Upper lobe of right lung (tissue), 1 donor: ENCODE measurements around the gene EED. TPM values are rescaled to one million over a fixed set of nuclear protein-coding genes. Genes with fewer than 3 reads are reported as not detected.

Source experiments
- ATAC-seq: fragments of 200-7000 bp; cut with Tn5 transposase; one replicate; pipeline ENCODE4 v1.9.1; 2020; ENCODE audit warnings: mild to moderate bottlenecking, moderate library complexity
- DNase-seq: peaks from one replicate; pipeline ENCODE4 v3.0.0-alpha.2; 2020
- H3K27ac ChIP-seq: fragments of 200-600 bp; one replicate; pipeline ENCODE4 v1.8.0; 2022
- H3K27me3 ChIP-seq: fragments of 200-600 bp; one replicate; pipeline ENCODE4 v1.8.0; 2022; ENCODE audit warnings: mild to moderate bottlenecking
- H3K36me3 ChIP-seq: fragments of 200-600 bp; one replicate; pipeline ENCODE4 v1.8.0; 2022
- H3K4me1 ChIP-seq: fragments of 200-600 bp; one replicate; pipeline ENCODE4 v1.8.0; 2022
- H3K4me3 ChIP-seq: fragments of 200-600 bp; one replicate; pipeline ENCODE4 v1.8.0; 2022; ENCODE audit warnings: mild to moderate bottlenecking
- H3K9me3 ChIP-seq: fragments of 200-600 bp; one replicate; pipeline ENCODE4 v1.8.0; 2022
- intact Hi-C: fragments of 100-400 bp; cut with DNase I; formaldehyde crosslinking; loops from one replicate; pipeline ENCODE4 v1.11.0; 2022
- total RNA-seq: library from RNA; stranded (reverse); fragmentation: NEBNext Ultra II Directional; extraction: Animal tissue kit (Norgen Biotek cat#: 25700); gene quantifications from one replicate; pipeline ENCODE4 v1.2.1, GENCODE V29; 2021
- TF ChIP-seq, protein P1 (sequence below): fragments of 200-600 bp; IDR thresholded peaks from one replicate; pipeline ENCODE4 v1.8.0; 2022; ENCODE audit warnings: antibody characterized with exemption
- donor health status: DM: no; HTN: yes; CAD: no; lungs with severe emphysema.

The EED gene
- total RNA-seq, 1 donor from 2014 or later: 21.3 TPM

DNA sequence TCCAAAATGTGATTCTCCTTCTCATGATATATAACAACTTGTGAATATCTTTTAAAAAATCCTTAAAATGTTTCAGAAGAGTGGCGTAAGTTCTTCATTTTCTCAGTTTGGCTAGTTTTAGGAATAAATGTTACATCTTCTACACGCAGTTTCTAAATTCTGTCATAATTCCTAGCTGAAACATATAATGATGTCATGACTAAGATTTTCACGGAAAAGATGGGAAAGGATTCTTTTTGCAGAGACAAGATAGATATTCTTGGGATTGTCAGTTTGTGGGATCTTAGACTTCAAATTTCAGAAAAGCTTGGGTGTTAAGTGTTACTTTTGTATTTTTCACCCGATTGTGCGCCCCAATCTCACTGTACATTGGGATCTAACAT, 1.7 kb downstream of the EED start:
- intact Hi-C loops: no loop called here
- ATAC-seq: no peak

DNA sequence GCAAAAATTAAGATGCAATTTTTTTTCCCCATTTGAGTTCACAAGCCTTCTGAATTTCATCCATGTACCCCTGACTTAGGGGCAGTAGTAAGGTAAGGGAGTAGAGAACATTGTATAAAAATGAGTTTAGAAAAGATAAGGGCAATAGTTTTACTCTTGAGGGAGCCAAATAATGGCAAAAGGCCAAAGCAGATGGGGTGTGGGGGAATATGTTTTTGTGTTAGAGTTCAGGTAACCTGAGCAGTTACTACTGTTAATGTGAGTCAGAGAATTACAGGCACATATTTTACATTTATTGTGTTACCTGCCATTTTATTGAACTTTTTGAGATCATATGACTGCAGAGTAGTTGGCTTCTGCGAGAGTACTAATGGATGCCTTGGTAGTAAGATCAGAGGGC, 3.1 kb downstream of the EED start:
- H3K36me3 ChIP-seq: peaks cover 12% of the 10 kb centered on the region
- no peak overlapping the region for H3K27ac ChIP-seq
- H3K4me1 ChIP-seq: peaks cover 24% of the 10 kb centered on the region
- intact Hi-C loops: no loop called here
- no peak for DNase-seq
- no peak overlapping the region for H3K4me3 ChIP-seq
- no peaks in the 10 kb centered on the region for H3K9me3 ChIP-seq
- no peak for ATAC-seq
- TF ChIP-seq, protein P1, sequence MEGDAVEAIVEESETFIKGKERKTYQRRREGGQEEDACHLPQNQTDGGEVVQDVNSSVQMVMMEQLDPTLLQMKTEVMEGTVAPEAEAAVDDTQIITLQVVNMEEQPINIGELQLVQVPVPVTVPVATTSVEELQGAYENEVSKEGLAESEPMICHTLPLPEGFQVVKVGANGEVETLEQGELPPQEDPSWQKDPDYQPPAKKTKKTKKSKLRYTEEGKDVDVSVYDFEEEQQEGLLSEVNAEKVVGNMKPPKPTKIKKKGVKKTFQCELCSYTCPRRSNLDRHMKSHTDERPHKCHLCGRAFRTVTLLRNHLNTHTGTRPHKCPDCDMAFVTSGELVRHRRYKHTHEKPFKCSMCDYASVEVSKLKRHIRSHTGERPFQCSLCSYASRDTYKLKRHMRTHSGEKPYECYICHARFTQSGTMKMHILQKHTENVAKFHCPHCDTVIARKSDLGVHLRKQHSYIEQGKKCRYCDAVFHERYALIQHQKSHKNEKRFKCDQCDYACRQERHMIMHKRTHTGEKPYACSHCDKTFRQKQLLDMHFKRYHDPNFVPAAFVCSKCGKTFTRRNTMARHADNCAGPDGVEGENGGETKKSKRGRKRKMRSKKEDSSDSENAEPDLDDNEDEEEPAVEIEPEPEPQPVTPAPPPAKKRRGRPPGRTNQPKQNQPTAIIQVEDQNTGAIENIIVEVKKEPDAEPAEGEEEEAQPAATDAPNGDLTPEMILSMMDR: no peak
- H3K27me3 ChIP-seq: no peaks in the 10 kb centered on the region

More for the DNA sequence above, 1.7 kb downstream of the EED start:
- H3K4me3 ChIP-seq: peak overlapping the region; percentile 79
- TF ChIP-seq, protein P1: no peak
- DNase-seq: no peak
- H3K36me3 ChIP-seq: peaks cover 3% of the 10 kb centered on the region
- peaks cover 24% of the 10 kb centered on the region for H3K4me1 ChIP-seq
- no peaks in the 10 kb centered on the region for H3K27me3 ChIP-seq
- no peaks in the 10 kb centered on the region for H3K9me3 ChIP-seq
- peak overlapping the region; percentile 97 for H3K27ac ChIP-seq

DNA sequence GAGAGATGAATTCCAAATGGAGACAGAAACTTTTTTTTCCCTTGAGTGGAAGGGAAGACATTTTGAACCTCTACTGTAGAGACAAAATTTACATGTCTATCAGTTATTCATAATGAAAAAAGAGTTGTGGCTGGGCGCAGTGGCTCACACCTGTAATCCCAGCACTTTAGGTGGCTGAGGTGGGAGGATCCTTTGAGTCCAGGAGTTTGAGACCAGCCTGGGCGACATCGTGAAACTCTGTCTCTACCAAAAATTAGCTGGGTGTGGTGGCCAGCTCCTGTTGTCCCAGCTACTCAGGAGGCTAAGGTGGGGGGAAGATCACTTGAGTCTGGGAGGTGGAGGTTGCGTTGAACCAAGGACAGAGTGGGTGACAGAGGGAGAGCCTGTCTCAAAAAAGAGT, 4.1 kb downstream of the EED start:
- DNase-seq (no peak), ATAC-seq (no peak)
- no peaks in the 10 kb centered on the region for H3K27me3 ChIP-seq
- H3K4me3 ChIP-seq: no peak overlapping the region
- TF ChIP-seq, protein P1: no peak
- H3K9me3 ChIP-seq: no peaks in the 10 kb centered on the region
- intact Hi-C loops: no loop called here
- H3K4me1 ChIP-seq: peaks cover 24% of the 10 kb centered on the region
- peaks cover 12% of the 10 kb centered on the region for H3K36me3 ChIP-seq
- no peak overlapping the region for H3K27ac ChIP-seq

DNA sequence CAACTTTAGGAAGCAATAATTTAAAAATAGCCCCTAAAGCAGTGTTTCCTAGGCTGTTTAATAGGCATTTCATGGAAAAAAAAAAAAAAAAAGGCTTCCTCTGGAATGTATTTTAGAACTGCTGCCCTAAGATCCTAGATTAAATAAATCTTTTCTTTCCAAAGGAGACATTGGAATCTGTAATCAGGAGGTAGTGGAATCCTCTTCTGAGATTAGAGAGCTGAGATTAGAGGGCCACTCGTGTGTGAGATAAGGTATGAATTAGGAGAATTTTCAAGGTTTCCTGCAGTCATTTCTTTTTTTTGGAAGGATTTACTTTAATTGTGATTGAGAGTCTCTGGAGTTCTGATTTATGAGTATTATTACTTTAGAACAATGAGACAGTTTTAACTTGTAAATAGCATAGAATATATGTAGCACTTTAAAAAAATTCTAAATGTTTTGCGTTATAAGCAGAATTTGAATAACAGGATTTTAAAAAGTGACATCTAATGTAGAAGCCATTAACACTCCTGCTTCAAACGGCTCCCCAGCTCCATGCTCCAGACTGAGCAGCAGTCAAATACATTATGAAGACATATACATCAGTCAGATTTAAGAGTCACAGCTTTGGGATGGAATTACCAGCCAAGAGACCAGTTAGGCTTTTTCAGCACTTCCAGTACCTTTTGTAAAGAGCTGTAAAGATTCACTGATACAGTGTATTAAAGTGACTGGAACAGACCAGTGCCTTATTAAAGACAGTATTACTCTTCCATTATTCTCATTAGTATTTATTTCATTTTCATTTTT, 5.0 kb downstream of the EED start:
- Histone ChIP-seq H3K27ac (no peak overlapping the region), H3K36me3 (peaks cover 12% of the 10 kb centered on the region), H3K9me3 (no peaks in the 10 kb centered on the region), H3K4me1 (peaks cover 24% of the 10 kb centered on the region), H3K27me3 (no peaks in the 10 kb centered on the region), H3K4me3 (no peak overlapping the region)
- intact Hi-C loops: no loop called here
- TF ChIP-seq, protein P1: no peak
- DNase-seq: no peak
- ATAC-seq: no peak

DNA sequence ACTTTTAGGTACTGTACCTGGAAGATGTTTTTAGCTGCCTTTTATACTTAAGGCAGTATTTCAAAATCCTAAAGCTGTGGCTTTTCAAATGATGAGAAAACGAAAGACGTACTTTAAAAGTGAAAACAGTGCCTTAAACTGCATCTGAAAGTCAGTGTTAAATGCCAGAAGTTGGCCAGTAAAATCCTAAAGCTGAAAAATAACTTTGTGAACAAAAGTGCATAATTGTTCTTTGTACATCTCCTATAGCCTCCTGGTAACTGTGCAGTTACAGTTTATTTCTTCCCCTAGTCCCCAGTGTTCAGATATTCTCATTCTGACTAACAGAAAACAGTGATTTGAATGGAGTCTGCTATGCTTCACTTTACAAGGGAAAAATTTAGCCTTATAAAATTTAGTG, 6.8 kb downstream of the EED start:
- Histone ChIP-seq H3K4me3 (no peak overlapping the region), H3K36me3 (peaks cover 14% of the 10 kb centered on the region), H3K4me1 (peaks cover 19% of the 10 kb centered on the region), H3K27me3 (no peaks in the 10 kb centered on the region), H3K9me3 (no peaks in the 10 kb centered on the region), H3K27ac (no peak overlapping the region)
- intact Hi-C loops: no loop called here
- DNase-seq (no peak), ATAC-seq (no peak)
- TF ChIP-seq, protein P1: no peak
